GM12891 (cell line): ENCODE results near the gene ATP11A.

ENCODE experiments used
- DNase-seq: peaks from one replicate; pipeline ENCODE4 v3.0.0; 2011; ENCODE audit warnings: low spot score; ENCODE audit not compliant: insufficient read length
- FAIRE-seq: peaks from 2 replicates; lab custom pipeline; 2011; peaks lifted over from hg19 to GRCh38; lab: Jason Lieb, UNC
- PAX5 ChIP-seq: IDR thresholded peaks from 2 replicates; pipeline ENCODE4 v1.6.1; 2011; ENCODE audit warnings: low read length, moderate library complexity, mild to moderate bottlenecking; ENCODE audit not compliant: insufficient read depth, severe bottlenecking
- POLR2A ChIP-seq: IDR thresholded peaks from 2 replicates; pipeline ENCODE4 v1.6.1; 2011; ENCODE audit warnings: low read depth, low read length, control low read depth
- POLR2AphosphoS5 ChIP-seq: IDR thresholded peaks from 2 replicates; pipeline ENCODE4 v1.6.1; 2011; ENCODE audit warnings: low read depth, low read length, control low read depth
- POU2F2 ChIP-seq: IDR thresholded peaks from 2 replicates; pipeline ENCODE4 v1.6.1; 2011; ENCODE audit warnings: low read depth, mild to moderate bottlenecking, control low read depth, low read length, moderate library complexity
- SPI1 ChIP-seq: IDR thresholded peaks from 2 replicates; pipeline ENCODE4 v1.6.1; 2011; ENCODE audit warnings: low read depth, low read length, control low read depth
- TAF1 ChIP-seq: IDR thresholded peaks from 2 replicates; pipeline ENCODE4 v1.6.1; 2011; ENCODE audit warnings: low read depth, low read length, control low read depth

ATP11A gene

GRCh38 chr13:112772539-112772909 is 82.7 kb downstream of the ATP11A start:
- DNase-seq: no peak
- TF ChIP-seq PAX5: no peak
- no peak for TF ChIP-seq POU2F2
- TF ChIP-seq SPI1: no peak
- TF ChIP-seq POLR2A: no peak
- TF ChIP-seq POLR2AphosphoS5: no peak
- no peak for TF ChIP-seq TAF1
- no peak for FAIRE-seq

- DNase-seq: no peak
- no peak for TF ChIP-seq POU2F2
- no peak for TF ChIP-seq POLR2AphosphoS5
- no peak for TF ChIP-seq POLR2A
- TF ChIP-seq SPI1: no peak
- TF ChIP-seq TAF1: no peak
- TF ChIP-seq PAX5: no peak
- no peak for FAIRE-seq
These were observed 83.1 kb downstream of the ATP11A start for GRCh38 chr13:112772929-112773328.

DNA sequence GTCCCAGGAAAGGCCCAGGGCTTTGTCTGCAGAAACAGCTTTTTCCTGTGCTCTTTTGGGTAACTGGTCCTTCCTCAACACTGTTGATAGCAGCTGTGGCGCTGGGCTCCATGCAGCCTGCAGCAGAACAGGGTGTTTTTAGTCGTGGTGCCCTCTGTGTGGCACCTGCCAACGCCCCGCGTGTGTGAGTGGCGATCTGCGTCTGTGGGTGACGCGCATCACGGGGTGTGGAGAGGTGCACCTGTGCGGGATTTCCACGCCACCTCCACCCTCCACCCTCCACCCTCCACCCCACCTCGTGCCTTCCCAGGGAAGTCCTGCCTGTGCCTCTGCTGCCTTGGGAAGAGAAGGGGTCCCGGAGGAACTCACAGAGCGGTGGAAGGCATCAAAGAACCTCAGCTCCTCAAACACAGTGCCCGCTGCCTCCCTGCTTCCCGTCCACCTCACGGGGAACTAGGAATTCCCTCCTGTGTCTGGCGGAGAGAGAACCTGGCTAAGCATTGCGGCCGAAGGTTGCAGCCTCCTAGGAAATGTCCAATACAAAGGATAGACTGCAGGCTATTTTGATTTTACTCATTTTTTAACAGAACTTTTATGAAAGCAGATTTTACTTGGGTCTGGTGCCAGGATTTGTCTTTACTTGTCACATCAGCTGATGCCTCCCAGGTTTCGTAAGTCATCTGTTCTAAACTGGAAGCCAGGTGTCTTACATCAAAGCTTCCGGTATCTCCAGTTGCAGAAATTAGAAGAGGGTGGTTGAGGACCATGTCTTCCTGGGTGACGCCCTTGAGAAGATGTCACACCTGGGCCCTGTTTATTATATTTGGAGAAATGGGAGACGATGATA is 84.0 kb downstream of the ATP11A start:
- TF ChIP-seq PAX5: no peak
- TF ChIP-seq SPI1: no peak
- TF ChIP-seq POLR2AphosphoS5: no peak
- TF ChIP-seq POLR2A: no peak
- no peak for TF ChIP-seq POU2F2
- no peak for TF ChIP-seq TAF1
- DNase-seq: no peak
- no peak for FAIRE-seq

- FAIRE-seq (no peak), DNase-seq (no peak)
- TF ChIP-seq SPI1: no peak
- TF ChIP-seq TAF1: no peak
These were observed 84.6 kb downstream of the ATP11A start for GRCh38 chr13:112774448-112774792.

- DNase-seq: no peak
- no peak for FAIRE-seq
- TF ChIP-seq SPI1: no peak
- no peak for TF ChIP-seq POLR2A
- TF ChIP-seq PAX5: no peak
- TF ChIP-seq POU2F2: no peak
- no peak for TF ChIP-seq POLR2AphosphoS5
- TF ChIP-seq TAF1: no peak
These were observed 85.2 kb downstream of the ATP11A start for GRCh38 chr13:112774829-112775565.

DNA sequence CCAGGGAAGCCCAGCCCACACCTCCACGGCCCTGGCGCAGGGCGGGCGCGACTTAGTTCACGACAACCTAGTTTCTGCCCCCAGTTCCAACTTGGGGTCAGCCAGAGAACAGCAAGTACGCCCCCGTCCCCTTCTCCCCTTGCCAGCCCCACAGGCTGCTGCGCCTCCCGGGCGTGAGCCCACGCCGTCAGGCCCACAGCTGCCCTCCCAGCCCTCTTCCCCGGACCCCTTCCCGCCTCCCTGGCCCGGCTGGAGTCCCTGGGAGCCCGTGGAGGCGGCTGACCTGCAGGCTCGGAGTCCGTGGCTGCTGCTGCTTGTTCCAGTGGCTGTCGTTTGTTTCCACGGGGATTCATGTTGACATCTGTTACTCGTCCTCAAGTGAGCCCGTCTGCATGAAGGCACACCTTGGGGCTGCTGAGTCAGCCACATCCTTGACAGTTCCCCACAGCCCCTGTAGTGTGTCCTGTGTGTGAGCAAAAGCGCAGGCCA is 86.0 kb downstream of the ATP11A start:
- FAIRE-seq (no peak), DNase-seq (no peak)
- TF ChIP-seq POU2F2 (no peak), PAX5 (no peak), SPI1 (no peak), POLR2A (no peak), POLR2AphosphoS5 (no peak), TAF1 (no peak)

- FAIRE-seq: no peak
- no peak for DNase-seq
- TF ChIP-seq POLR2A: no peak
- no peak for TF ChIP-seq POLR2AphosphoS5
These were observed 86.5 kb downstream of the ATP11A start for GRCh38 chr13:112776354-112776753.

- TF ChIP-seq TAF1: no peak
- no peak for TF ChIP-seq POLR2A
- no peak for TF ChIP-seq POU2F2
- no peak for TF ChIP-seq SPI1
- no peak for TF ChIP-seq PAX5
- TF ChIP-seq POLR2AphosphoS5: no peak
- FAIRE-seq (no peak), DNase-seq (no peak)
These were observed 87.1 kb downstream of the ATP11A start for GRCh38 chr13:112776971-112777370.

DNA sequence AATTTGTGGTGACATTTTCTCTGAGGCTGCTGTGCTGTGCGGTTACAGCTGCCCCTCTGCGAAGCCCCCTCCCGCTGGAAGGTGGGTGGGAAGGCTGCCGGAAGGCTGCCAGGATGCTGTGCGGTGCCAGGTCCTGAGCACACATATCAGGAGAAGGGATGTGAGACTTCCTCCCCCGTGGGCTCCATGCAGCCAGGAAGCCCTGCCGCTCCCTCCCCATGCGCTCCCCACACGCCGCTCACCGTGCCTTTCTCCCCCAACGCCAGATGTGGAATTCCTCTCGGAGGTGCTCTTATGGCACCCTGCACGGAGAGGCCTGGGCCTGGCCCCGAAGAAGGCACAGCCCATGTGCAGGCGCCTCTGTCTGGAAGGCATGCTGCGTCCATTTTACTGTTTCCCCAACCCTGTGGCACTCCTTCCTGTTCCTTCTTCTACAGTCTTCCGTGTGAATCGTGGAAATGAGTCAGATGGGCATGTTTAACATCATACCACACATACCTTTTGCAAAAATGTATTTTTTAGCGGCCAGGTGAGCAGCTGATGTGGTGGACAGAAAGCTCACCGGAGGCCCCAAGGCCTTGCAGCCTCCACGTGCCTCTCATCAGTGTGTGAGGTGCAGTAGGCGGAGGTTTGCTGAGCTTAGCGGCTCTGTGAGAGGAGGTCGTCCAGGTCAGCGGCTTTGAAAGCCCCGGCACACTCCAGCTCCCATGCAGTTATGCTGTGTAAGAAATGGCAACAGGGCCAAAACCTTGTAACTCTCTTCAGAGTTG is 88.0 kb downstream of the ATP11A start:
- DNase-seq (no peak), FAIRE-seq (no peak)
- TF ChIP-seq PAX5 (no peak), POU2F2 (no peak), POLR2AphosphoS5 (no peak), TAF1 (no peak), POLR2A (no peak), SPI1 (no peak)

- no peak for TF ChIP-seq SPI1
- TF ChIP-seq POLR2AphosphoS5: no peak
- TF ChIP-seq TAF1: no peak
- no peak for TF ChIP-seq POU2F2
- no peak for TF ChIP-seq POLR2A
- TF ChIP-seq PAX5: no peak
- no peak for DNase-seq
These were observed 90.2 kb downstream of the ATP11A start for GRCh38 chr13:112779856-112780604.

More at GRCh38 chr13:112779856-112780604, 90.2 kb downstream of the ATP11A start:
- FAIRE-seq: peak; percentile 5
